Lower leg skin (tissue), 3 donors: ENCODE data around the gene VIT.

ENCODE experiments used
- CTCF ChIP-seq, 3 donors: fragments of 450-650 bp; IDR thresholded peaks; one replicate each; pipeline ENCODE4 v1.5.1; 2016; ENCODE audit warnings: antibody characterized with exemption in 3 of 3, mild to moderate bottlenecking in 3 of 3, moderate library complexity in 2 of 3
- POLR2A ChIP-seq, 2 donors: fragments of 450-650 bp; IDR thresholded peaks; one replicate each; pipeline ENCODE4 v1.6.1; 2016 to 2017; ENCODE audit warnings: antibody characterized with exemption in 2 of 2, mild to moderate bottlenecking in 1 of 2, moderate library complexity in 1 of 2

GRCh38 chr2:36789181-36789804, 92.8 kb downstream of the VIT start:
- TF ChIP-seq CTCF (IDR thresholded peaks at IDR 0.05) (no peak), POLR2A (IDR thresholded peaks at IDR 0.05) (no peak)
